HepG2 (cell line): ENCODE measurements around the gene SERINC5.

ENCODE experiments used
- AKNA ChIP-seq: sonication (generic); formaldehyde crosslinking; IDR thresholded peaks from 2 replicates; pipeline ENCODE4 v1.4.0; 2020; ENCODE audit warnings: missing genetic modification reagents, borderline replicate concordance
- CAMTA2 ChIP-seq: sonication (generic); formaldehyde crosslinking; IDR thresholded peaks from 2 replicates; pipeline ENCODE4 v1.4.0; 2020; ENCODE audit warnings: mild to moderate bottlenecking, missing genetic modification reagents, borderline replicate concordance
- EED ChIP-seq: sonication (generic); formaldehyde crosslinking; IDR thresholded peaks from 2 replicates; pipeline ENCODE4 v1.5.0; 2020; ENCODE audit warnings: mild to moderate bottlenecking, missing genetic modification reagents
- ELK4 ChIP-seq: sonication (generic); formaldehyde crosslinking; IDR thresholded peaks from 2 replicates; pipeline ENCODE4 v1.9.0; 2021; ENCODE audit warnings: missing genetic modification reagents, borderline replicate concordance
- EZH2 ChIP-seq: conservative IDR thresholded peaks from 2 replicates; pipeline ENCODE4 v1.6.1; 2012; ENCODE audit warnings: mild to moderate bottlenecking, low read depth, low read length, moderate library complexity
- KLF9 ChIP-seq: IDR thresholded peaks from 2 replicates; pipeline ENCODE4 v1.6.1; 2016; ENCODE audit warnings: low read depth
- SETDB1 ChIP-seq: sonication (generic); formaldehyde crosslinking; IDR thresholded peaks from 2 replicates; pipeline ENCODE4 v1.5.1; 2020; ENCODE audit warnings: missing genetic modification reagents, mild to moderate bottlenecking, borderline replicate concordance
- SP2 ChIP-seq: sonication (generic); formaldehyde crosslinking; IDR thresholded peaks from 2 replicates; pipeline ENCODE4 v1.5.1; 2020; ENCODE audit warnings: mild to moderate bottlenecking, missing genetic modification reagents
- TGIF2 ChIP-seq: IDR thresholded peaks from 2 replicates; pipeline ENCODE4 v1.6.1; 2016; ENCODE audit warnings: control low read depth, missing compliant biosample characterization
- ZBTB14 ChIP-seq: sonication (generic); formaldehyde crosslinking; IDR thresholded peaks from 2 replicates; pipeline ENCODE4 v1.4.0; 2020; ENCODE audit warnings: missing genetic modification reagents
- ZNF354B ChIP-seq: sonication (generic); formaldehyde crosslinking; IDR thresholded peaks from 2 replicates; pipeline ENCODE4 v1.8.0; 2022; ENCODE audit warnings: mild to moderate bottlenecking, missing genetic modification reagents

- no peak for TF ChIP-seq ZNF354B (CRISPR knock-in tag)
- TF ChIP-seq TGIF2 (CRISPR knock-in tag), result no peak
- no peak for TF ChIP-seq SETDB1 (CRISPR knock-in tag)
- no peak for TF ChIP-seq ELK4 (CRISPR knock-in tag)
- TF ChIP-seq CAMTA2 (CRISPR knock-in tag), result no peak
- no peak for TF ChIP-seq ZBTB14 (CRISPR knock-in tag)
- no peak for TF ChIP-seq EZH2
- TF ChIP-seq AKNA, result no peak
- no peak for TF ChIP-seq SP2 (CRISPR knock-in tag)
- no peak for TF ChIP-seq EED (CRISPR knock-in tag)
- no peak for TF ChIP-seq KLF9 (CRISPR knock-in tag)
Observed at GRCh38 chr5:80156156-80156555, 99.7 kb downstream of the SERINC5 start.
